ENCODE results near the gene CEACAM18.
"Not testable (repeated sequence)": the region's sequence is repeated elsewhere in the genome, so short reads cannot be mapped to it uniquely, and the experiment has no call there.

The CEACAM18 gene

DNA sequence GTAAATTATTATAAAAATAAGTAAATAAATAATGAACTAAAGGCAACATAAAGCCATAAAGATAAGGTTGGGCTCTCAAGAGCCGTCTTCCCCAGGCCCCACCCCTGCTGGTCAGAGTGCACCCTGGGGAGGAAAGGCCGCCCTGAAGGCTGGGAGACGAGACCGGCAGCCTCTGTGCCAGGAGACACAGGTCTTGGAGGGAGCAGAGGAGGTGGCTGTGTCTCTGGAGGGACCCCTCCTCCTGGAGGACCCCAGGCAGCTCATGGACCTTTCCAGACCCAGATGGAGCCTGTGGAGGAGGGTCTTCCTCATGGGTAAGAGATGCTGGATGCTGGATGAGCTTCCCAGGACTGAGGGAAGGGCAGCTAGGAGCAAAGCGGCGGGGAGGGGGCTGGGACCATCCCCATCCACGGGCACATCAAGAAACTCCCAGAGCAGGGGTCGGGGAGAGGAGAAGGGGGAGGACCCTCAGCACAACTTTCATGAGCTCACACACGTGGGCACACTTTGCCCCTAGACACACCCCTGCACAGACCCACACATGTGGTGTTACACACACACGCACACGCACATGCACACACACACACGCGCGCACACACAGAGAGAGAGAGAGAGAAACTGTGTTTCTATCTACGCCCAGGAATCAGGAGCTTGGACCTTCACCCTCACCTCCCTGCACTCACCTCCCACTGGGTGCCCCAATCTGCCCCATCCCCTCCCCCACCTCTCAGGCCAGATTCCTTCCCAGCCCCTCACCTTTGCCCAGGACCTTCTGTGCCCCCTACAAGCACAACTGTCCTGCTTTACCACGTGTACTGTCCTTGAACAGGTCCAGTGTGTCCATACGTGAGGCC lies at the start of gene CEACAM18:
Gene CEACAM18 (plus strand): TSS at position 159 of the 854 bp plus-strand sequence.
- DNase-seq: no peak

- no peak for DNase-seq
These were observed 48.1 kb upstream of the CEACAM18 start for GRCh38 chr19:51430221-51430620.

- DNase-seq: no peak
These were observed 47.2 kb upstream of the CEACAM18 start for GRCh38 chr19:51431124-51431523.

DNA sequence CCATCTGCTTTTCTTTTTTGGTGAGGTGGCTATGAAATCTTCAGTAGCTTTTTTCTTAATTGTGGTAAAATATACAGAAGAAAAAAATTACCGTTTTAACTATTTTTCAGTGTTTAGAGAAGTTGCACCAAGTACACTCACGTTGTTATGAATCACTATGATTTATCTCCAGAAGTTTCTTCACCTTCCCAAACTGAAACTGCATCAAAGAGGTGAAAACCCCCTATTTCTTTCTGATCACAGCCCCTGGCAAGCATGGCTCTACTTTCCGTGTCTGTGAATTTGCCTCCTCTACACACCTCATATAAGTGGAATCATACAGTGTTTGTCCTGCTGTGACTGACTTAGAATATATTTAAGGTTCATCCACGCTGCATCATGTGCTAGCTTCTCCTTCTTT lies 45.3 kb upstream of the CEACAM18 start:
- no peak for DNase-seq

DNA sequence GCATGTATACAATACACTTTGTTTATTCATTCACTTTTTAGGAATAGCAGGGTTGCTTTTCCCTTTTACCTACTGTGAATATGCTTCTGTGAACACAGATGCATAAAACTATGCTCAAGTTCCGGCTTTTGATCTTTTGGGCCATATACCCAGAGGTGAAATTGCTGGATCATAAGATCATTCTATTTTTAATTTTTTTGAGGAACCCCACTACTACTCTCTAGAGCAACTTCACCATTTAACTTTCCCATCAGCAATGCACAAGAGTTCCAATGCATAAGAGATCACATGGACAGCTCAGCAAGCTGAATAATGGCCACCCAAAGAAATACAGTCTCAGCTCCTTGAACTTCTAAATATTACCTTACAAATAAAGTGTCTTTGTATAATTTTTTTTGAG lies 43.9 kb upstream of the CEACAM18 start:
- no peak for DNase-seq

- no peak for DNase-seq
These were observed 39.3 kb upstream of the CEACAM18 start for GRCh38 chr19:51439021-51439465.

- no peak for DNase-seq
These were observed 38.3 kb upstream of the CEACAM18 start for GRCh38 chr19:51440052-51440451.

GRCh38 chr19:51440846-51441409 lies 37.4 kb upstream of the CEACAM18 start:
- DNase-seq: peak in 1 of 14 donors; percentile 7

- no peak for DNase-seq
These were observed 36.6 kb upstream of the CEACAM18 start for GRCh38 chr19:51441410-51442390.

DNA sequence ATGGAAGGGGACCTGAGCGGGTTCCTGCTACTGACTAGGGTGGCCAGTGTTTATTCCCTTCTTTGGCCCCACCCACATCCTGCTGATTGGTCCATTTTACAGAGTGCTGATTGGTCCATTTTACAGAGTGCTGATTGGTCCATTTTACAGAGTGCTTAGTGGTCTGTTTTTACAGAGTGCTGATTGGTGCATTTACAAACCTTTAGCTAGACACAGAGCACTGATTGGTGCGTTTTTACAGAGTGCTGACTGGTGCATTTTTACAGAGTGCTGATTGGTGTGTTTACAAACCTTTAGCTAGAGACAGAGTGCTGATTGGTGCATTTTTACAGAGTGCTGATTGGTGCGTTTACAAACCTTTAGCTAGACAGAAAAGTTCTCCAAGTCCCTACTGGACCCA lies 30.8 kb upstream of the CEACAM18 start:
- not testable (repeated sequence) for DNase-seq

GRCh38 chr19:51448011-51448410 lies 30.3 kb upstream of the CEACAM18 start:
- no peak for DNase-seq

GRCh38 chr19:51448411-51449016 lies 29.8 kb upstream of the CEACAM18 start:
- DNase-seq: no peak

GRCh38 chr19:51450730-51451307 lies 27.5 kb upstream of the CEACAM18 start:
- no peak for DNase-seq

GRCh38 chr19:51456541-51457290 lies 21.6 kb upstream of the CEACAM18 start:
- peak in 1 of 14 donors; percentile 26 for DNase-seq

DNA sequence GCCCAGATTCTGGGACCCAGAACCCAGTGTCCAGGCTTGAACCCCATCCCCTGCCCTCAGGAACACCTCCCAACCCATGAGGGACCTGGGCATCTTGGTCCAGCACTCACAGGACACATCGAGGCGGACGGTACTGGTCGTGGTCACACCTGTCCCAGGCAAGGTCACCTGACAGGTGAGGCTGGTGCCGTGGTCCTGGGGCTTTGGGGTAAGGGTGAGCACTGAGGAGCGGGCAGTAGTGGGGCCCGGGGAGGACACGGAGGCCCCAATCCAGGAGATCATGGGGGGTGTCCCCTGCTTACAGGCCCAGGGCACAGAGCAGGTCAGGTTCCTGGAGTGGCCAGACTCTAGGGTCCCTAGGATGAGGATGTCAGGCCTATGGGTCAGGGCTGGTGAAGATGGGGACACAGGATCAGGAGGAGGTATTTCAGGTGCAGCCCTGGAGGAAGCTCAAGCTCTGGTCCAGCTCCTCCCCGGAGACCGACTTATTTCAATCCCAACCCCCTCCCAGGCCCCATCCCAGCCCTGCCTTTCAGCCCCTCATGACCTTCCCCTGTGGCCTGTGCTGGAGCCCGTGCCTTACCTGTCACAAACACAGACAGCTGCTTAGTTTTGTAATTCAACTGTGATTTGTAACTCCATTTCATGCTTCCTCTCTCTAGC lies 20.9 kb upstream of the CEACAM18 start:
- DNase-seq: no peak

GRCh38 chr19:51458051-51458645 lies 20.2 kb upstream of the CEACAM18 start, which contains the start of gene SIGLEC8:
TSS of gene SIGLEC8 (minus strand) at chr19:51458454. CDS start at chr19:51458387, 67 bp downstream.
- peak in 2 of 14 donors; percentile 8 to 9 for DNase-seq

DNA sequence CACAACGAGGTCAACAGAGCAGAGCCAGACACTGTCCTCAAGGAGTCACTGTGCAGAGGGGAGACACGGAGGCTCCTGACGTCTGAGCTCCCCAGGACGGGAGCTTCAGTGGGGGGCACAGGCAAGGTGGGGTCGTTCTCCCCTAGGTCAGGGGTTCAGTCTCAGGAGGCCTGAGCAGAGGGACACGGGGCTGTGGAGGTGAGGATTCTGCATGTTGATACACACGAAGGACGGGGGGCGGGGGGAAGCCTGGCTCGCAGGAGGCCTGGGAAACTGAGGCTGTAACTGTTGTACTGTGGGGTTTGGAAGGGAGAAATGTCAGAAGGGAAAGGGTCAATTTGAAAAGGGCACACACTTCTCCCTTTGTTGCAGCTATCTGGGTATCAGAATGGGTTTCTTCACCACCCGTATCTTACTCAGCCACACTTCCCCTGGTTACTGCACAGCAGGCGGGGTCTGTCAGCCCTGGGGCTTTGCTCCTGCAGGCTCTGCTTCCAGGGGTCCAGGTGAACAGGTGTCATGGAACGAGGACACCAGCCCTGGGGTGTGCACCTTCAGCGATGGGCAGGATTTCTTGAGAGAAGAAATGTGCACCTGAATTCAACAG lies 19.3 kb upstream of the CEACAM18 start:
- DNase-seq: no peak

DNA sequence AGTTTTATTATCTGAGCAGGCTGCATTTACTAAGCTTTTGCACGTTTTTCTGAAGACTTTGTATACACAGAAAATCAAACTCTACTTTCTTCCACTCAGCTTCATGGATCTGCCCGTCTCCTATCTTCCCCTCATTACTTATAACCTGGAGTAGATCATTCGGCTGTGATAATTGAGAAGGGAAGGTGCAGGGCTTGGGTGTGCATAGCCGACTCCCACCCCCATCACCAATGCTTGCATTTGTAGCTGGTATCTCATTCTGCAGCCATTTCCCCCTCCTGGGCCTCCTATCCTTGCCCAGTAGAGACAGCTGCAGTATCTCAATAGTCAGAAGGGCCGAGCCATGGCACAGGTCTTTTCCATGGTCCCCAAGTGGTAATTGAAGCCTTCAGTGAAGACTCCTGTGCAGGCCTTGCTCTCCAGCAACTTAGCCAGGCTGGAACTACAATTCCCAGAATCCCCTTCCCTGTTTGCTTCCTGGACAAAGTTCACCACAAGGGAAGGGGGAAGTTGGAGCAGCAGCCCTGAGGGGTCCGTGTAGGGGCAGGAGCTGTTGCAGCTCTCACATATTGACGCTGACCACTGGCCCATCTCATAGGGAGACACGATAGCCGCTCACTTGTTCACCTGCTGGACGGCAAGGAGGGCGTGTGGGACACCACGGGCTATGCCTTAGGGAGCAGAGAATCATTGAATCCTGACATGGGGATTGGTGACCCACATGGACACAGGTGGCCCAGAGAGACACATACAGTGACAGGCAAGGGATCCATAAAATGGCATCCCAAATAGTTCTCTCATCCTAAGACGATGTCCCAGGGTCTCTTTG lies 18.0 kb upstream of the CEACAM18 start:
- no peak for DNase-seq
